GM19240 (cell line): ENCODE measurements around the gene ZNF471.

Experiments
- DNase-seq: peaks from one replicate; pipeline ENCODE4 v3.0.0; 2011; ENCODE audit warnings: low spot score; ENCODE audit not compliant: insufficient read length

Gene ZNF471

DNA sequence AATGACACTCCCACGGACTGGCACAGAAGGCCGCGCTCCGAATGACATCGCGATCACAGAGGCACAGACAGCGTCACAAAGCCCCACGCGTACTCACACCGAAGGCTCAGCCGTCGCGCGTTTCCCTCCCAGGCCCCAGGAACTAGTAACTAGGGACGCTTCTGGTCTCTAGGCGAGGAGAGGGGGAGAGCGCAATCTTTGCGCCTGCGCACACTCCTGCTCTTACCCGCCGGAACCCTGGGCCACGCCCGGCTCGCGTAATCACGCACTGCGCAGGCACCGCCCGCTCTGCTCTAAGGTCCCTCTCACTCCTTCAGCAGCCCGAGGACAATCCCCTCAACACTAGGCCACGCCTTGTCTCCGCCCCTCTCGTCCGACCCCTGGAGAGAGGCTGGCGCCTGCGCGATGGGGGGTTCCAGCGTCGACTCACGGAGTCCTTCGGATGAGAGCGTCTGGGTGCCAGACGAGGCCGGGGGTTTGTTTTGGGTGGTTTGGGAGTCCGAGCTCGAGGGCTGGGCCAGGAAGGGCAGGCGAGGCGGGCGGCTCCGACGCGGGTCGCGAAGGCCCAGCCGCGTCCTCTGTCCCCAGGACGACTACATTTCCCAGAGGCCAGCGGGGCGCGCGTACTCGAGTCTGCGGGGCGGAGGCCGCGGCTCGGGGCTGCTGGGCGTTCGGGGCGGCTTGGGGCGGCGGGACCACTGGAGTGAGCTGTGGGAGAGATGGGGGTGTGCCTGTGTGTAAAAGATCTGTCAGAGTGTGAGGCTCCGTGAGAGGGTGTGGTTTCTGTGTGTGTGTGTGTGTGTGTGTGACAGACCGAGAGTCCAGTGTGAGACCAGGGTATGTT lies at the start of gene ZNF471:
TSS of gene ZNF471 (plus strand) at position 410 of the 844 bp plus-strand sequence. CDS start 3,717 bp downstream, outside the sequence.
- no peak for DNase-seq

- no peak for DNase-seq
These were observed 33.3 kb upstream of the ZNF471 start for GRCh38 chr19:56474308-56474707.

- no peak for DNase-seq
These were observed 31.6 kb upstream of the ZNF471 start for GRCh38 chr19:56476093-56476492.

DNA sequence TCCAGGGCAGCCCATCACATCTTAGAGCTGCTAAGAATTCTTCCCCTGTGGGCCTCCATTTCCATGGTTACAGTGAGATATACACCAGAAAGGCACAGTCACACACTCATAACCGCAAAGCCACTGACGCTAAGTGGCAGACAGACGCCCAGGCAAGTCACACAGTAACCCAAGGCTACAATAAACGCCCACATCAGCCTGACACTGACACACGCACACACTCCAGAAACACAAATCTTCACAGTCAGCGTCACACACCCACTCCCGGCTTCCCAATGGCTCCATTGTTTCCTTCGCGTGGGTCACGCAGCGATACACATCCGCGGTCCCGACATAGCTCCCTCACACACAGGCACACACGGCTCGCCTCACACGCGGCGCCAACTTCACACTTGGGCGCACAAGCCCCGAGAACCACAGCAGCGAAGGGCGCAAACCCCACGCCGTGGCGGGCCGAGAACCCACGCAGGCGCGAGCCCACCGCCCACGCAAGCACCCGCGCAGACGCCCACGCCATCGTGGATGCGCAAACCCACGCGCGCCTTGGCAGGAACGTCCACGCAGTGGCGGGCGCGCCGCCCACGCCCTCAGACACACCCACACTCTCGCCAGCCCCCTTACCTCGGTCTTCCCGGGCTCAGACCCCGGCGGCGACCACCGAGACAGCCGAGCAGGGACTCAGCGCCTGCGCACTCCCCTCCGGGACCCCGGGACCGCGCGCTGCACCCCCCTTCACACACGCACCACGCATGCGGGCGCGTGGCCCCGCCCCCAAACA lies 30.8 kb upstream of the ZNF471 start, which contains the start of gene ZNF667:
TSS of gene ZNF667 (minus strand) at position 695 of the 778 bp plus-strand sequence. CDS start 14,975 bp downstream, outside the sequence.
- DNase-seq = no peak

GRCh38 chr19:56477429-56478338 lies 30.0 kb upstream of the ZNF471 start:
- DNase-seq = no peak

- no peak for DNase-seq
These were observed 16.3 kb upstream of the ZNF471 start for GRCh38 chr19:56491399-56491798.

DNA sequence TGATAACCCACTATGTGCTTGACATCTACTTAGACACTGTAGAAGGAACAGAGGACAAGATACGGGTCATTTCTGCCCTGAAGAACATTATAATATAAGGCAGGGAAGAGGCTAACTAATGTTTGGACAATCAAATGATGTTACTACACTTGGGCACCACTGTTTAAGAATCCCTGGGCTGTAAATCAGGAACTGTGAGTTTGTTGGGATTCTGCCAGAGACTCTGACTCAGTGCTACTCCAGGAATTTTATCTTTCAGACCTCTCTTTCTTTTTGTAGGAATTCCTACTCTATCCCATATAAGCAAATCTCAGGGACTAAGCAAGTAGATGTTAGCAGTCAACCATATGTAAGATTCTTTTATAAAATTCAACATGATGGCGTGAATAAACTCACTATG lies 3.1 kb upstream of the ZNF471 start:
- DNase-seq = no peak

DNA sequence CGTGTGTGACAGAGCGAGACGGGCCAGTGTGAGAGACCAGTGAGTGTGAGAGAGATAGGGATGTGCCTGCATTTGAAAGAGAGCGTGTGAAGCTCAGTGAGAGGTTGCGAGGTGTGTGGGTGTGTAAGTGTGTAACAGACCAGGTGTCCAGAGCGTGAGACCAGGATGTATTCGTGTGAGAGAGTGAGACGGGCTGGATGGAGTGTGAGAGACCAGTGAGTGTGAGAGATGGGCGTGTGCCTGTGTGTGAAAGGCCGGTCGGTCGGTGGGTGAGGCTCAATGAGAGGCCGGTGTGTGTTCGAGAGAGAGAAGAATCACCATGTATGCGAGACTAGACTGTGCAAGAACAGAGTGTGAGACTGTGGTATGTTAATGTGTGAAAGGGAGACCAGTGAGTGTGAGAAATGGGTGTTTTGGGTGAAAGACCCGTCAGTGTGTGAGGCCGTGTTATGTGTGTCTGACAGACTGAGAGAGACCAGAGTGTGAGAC lies 679 bp downstream of the ZNF471 start:
- no peak for DNase-seq

DNA sequence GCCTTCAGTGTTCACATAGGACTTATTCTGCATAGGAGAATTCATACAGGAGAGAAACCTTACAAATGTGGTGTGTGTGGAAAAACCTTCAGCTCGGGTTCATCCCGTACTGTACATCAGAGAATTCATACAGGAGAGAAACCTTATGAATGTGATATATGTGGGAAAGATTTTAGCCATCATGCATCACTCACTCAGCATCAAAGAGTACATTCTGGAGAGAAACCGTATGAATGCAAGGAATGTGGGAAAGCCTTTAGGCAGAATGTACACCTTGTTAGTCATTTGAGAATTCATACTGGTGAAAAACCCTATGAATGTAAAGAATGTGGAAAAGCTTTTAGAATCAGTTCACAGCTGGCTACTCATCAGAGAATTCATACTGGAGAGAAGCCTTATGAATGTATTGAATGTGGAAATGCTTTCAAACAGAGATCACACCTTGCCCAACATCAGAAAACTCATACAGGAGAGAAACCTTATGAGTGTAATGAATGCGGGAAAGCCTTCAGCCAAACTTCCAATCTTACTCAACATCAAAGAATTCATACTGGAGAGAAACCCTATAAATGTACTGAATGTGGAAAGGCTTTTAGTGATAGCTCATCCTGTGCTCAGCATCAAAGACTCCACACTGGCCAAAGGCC lies 17.7 kb downstream of the ZNF471 start:
- no peak for DNase-seq

DNA sequence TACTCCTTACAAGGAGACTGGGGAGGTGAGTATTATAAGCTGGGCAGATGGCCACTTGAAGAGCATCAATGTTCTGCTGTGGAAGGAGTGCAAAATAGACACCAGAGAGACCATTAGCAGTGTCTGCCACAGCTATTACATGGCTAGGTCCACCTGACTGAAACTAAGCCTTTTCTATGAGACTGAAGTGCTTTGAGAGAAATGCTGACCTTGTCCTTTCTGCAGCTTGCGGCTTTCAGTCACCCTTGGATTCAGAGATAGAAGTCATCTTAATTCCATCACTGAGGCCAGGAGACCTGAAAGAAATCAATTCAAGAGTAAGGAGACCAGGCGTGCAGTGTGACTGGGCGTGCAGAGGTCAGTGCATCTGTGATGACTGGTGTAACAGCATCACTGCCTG lies 29.8 kb downstream of the ZNF471 start:
- DNase-seq = no peak

- DNase-seq = no peak
These were observed 30.7 kb downstream of the ZNF471 start for GRCh38 chr19:56538254-56538760.

DNA sequence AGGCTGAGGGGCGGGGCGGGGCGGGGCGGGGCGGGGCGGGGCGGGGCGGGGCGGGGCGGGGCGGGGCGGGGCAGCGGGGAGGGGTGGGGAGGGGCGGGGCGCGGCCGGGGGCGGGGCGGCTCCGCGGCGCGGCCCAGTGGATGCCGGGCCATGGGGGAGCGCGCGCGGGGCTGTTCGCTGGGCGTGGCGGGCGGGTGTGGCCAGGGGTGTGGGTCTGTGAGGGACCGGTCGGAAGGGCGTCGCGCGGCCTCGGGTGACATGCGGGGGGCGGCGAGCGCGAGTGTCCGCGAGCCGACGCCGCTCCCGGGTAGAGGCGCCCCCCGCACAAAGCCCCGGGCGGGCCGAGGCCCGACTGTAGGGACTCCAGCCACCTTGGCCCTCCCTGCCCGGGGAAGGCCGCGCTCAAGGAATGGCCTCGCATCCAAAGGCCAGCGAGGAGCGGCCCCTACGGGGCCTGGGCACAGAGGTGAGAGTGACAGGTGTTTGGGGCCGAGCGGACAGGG lies 31.2 kb downstream of the ZNF471 start, which contains the start of gene ZFP28:
TSS of gene ZFP28 (plus strand) at position 188 of the 503 bp plus-strand sequence. CDS start at position 259, 71 bp downstream.
- no peak for DNase-seq

DNA sequence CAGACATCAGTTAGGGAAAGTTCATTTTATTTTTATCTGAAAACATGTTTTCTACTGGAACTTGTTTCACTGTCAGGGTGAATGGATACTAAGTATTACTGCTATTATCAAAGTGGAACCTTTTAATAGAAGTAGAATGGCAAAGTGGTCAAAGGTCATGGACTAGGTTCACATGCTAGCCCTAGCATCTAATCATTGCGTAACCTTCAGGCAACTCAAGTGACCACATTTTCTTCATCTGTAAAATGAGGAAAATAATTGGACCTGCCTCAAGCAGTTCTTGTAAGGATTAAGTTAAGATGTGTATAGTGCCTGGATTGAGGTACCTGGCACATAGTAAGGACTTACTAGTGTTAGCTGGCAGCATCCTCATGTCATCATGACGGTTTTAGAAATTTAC lies 36.1 kb downstream of the ZNF471 start:
- no peak for DNase-seq

DNA sequence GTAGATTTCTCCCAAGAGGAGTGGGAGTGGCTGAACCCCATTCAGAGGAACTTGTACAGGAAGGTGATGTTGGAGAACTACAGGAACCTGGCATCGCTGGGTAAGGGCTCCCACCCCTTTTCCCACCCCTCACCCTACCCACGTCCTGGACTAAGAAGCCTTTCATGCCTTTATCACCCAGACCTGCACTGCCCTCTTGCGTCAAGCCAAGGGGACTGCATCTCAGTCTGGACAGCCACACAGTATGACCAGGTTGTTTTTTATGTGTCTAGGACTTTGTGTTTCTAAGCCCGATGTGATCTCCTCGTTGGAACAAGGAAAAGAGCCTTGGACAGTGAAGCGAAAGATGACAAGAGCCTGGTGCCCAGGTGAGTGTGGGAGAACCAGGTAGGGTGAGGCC lies 39.9 kb downstream of the ZNF471 start:
- DNase-seq = no peak

GRCh38 chr19:56554272-56554869 lies 46.7 kb downstream of the ZNF471 start:
- DNase-seq = no peak

DNA sequence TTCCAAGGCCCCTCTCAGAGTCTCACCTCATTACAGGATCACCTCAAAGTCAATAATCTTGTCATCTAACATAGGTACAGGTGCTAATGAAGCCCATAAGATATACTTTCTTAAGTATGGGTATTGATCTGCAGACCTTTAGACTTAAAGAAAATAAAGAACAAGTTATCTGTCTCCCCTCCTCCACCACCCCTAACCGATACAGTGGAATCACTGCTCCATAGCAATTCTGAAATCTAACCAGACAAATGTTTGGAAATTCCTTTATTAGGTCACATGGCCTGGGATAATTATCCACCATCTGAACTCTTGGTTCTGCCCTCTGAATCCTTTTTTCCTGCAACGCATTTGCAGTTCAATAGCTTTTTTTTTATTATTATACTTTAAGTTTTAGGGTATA lies 55.1 kb downstream of the ZNF471 start:
- DNase-seq = no peak

DNA sequence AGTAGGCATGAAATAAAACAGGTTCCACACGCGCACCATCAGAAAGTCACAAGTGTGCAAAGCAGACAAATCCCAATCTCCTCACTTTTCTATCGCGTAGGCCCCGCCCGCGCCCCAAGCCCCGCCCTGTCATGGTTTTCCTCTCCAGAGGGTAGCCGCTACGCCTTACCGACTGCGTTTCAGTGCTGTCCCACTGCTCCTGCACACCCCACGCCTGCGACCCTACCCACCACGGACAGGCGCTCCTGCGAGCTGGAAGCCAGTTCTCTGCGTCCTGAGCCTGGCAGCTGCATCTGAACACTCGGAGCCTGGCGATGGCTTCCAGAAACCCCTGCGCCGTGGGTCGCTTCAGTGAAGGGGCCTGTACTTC lies 59.2 kb downstream of the ZNF471 start:
- DNase-seq = no peak

GRCh38 chr19:56567274-56568120 lies 59.8 kb downstream of the ZNF471 start, which contains the start of gene ZNF470:
Gene ZNF470 (plus strand): TSS chr19:56567468. CDS start chr19:56570312, 2,844 bp downstream.
- peak; percentile 62 for DNase-seq

DNA sequence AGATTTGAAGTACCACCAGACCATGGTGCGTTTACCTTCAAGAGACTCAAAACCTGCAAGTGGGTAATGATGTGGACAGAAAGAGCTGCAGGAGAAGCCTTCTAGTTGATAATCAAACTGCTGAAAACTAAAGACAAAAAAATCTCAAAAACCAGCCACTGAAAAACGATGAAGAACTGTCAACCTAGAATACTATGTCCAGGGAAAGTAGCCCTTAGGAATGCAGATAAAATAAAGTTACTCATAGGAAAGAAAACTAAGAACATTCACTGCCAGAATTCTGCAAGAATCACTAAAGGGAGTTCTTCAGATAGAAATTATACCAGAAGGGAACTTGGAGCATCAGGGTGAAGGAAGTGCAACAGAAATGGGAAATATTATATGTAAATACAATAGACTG lies 64.9 kb downstream of the ZNF471 start:
- no peak for DNase-seq
